ENCODE data around the gene GYG1. TPM values are rescaled to one million over a fixed set of nuclear protein-coding genes. Genes with fewer than 3 reads are reported as not detected.

GYG1 gene
- total RNA-seq, 1 experiment from 2014 or later: 28.0 TPM

GRCh38 chr3:149011676-149012075, 20.3 kb downstream of the GYG1 start:
- Histone ChIP-seq H3K4me3 (ENCODE audit: low read depth, low read length) (no peak overlapping the region), H3K4me1 (no peaks in the 10 kb centered on the region), H3K36me3 (ENCODE audit: control insufficient read depth, insufficient read depth, low read length) (no peaks in the 10 kb centered on the region; the same call in 1 of the 2 replicates), H3K27me3 (replicated peaks; ENCODE audit: control insufficient read depth, insufficient read depth, low read length) (no peaks in the 10 kb centered on the region), H3K9me3 (no peaks in the 10 kb centered on the region)
- peaks cover 7% of the 10 kb centered on the region for H3K4me1 Mint-ChIP-seq (ENCODE audit: low read depth, unreplicated experiment)
- DNase-seq: no peak
- TF ChIP-seq, protein P1, sequence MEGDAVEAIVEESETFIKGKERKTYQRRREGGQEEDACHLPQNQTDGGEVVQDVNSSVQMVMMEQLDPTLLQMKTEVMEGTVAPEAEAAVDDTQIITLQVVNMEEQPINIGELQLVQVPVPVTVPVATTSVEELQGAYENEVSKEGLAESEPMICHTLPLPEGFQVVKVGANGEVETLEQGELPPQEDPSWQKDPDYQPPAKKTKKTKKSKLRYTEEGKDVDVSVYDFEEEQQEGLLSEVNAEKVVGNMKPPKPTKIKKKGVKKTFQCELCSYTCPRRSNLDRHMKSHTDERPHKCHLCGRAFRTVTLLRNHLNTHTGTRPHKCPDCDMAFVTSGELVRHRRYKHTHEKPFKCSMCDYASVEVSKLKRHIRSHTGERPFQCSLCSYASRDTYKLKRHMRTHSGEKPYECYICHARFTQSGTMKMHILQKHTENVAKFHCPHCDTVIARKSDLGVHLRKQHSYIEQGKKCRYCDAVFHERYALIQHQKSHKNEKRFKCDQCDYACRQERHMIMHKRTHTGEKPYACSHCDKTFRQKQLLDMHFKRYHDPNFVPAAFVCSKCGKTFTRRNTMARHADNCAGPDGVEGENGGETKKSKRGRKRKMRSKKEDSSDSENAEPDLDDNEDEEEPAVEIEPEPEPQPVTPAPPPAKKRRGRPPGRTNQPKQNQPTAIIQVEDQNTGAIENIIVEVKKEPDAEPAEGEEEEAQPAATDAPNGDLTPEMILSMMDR (IDR thresholded peaks at IDR 0.05; ENCODE audit: insufficient read depth in 1 of 2, low read depth in 1 of 2, low read length in 1 of 2, severe bottlenecking in 1 of 2, unreplicated experiment in 1 of 2): no peak
- peaks cover 13% of the 10 kb centered on the region for H3K36me3 Mint-ChIP-seq (ENCODE audit: insufficient read depth, unreplicated experiment)
- no TSS peak for BruUV-seq (replicated peaks)
- H3K27ac Mint-ChIP-seq (ENCODE audit: unreplicated experiment): no peak overlapping the region
- POLR2A ChIA-PET: no interaction called here
- H3K4me3 Mint-ChIP-seq (ENCODE audit: unreplicated experiment): no peak overlapping the region
- intact Hi-C loops (cut with micrococcal nuclease; ENCODE audit: unreplicated experiment): no loop called here
- no peaks in the 10 kb centered on the region for H3K27me3 Mint-ChIP-seq (ENCODE audit: insufficient read depth, unreplicated experiment)
- CTCF ChIA-PET: no interaction called here
- H3K9me3 Mint-ChIP-seq (ENCODE audit: unreplicated experiment): no peaks in the 10 kb centered on the region

DNA sequence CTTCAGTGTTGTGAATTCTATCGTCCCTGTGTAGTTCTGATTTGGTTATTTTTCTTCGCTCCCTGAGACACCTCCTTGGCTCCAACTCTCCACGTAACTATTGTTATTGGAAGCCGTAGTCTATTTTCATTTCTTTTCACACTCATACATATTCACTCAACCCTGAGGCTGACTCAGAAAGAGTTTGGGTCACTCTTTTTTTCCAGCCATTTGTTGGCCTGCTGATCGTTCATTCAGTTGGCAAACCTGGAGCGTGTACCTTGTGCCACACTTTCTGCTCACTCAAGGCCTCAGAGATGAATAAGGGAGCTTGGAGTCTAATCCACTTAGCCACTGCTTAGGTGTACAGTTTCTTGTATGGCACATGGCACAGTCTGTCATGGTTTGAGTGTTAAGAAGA, 22.4 kb downstream of the GYG1 start:
- CTCF ChIA-PET: no interaction called here
- H3K27me3 Mint-ChIP-seq (ENCODE audit: insufficient read depth, unreplicated experiment): no peaks in the 10 kb centered on the region
- TF ChIP-seq, protein P1 (IDR thresholded peaks at IDR 0.05; ENCODE audit: insufficient read depth in 1 of 2, low read depth in 1 of 2, low read length in 1 of 2, severe bottlenecking in 1 of 2, unreplicated experiment in 1 of 2): no peak
- Histone ChIP-seq H3K36me3 (ENCODE audit: control insufficient read depth, insufficient read depth, low read length) (no peaks in the 10 kb centered on the region; the same call in 1 of the 2 replicates), H3K4me1 (no peaks in the 10 kb centered on the region), H3K9me3 (no peaks in the 10 kb centered on the region), H3K4me3 (ENCODE audit: low read depth, low read length) (no peak overlapping the region), H3K27me3 (replicated peaks; ENCODE audit: control insufficient read depth, insufficient read depth, low read length) (no peaks in the 10 kb centered on the region)
- POLR2A ChIA-PET: no interaction called here
- intact Hi-C loops (cut with micrococcal nuclease; ENCODE audit: unreplicated experiment): no loop called here
- no peak overlapping the region for H3K27ac Mint-ChIP-seq (ENCODE audit: unreplicated experiment)
- DNase-seq: no peak
- no peak overlapping the region for H3K4me3 Mint-ChIP-seq (ENCODE audit: unreplicated experiment)
- H3K9me3 Mint-ChIP-seq (ENCODE audit: unreplicated experiment): no peaks in the 10 kb centered on the region
- BruUV-seq (replicated peaks): no TSS peak
- H3K4me1 Mint-ChIP-seq (ENCODE audit: low read depth, unreplicated experiment): no peaks in the 10 kb centered on the region
- peaks cover 9% of the 10 kb centered on the region for H3K36me3 Mint-ChIP-seq (ENCODE audit: insufficient read depth, unreplicated experiment)

DNA sequence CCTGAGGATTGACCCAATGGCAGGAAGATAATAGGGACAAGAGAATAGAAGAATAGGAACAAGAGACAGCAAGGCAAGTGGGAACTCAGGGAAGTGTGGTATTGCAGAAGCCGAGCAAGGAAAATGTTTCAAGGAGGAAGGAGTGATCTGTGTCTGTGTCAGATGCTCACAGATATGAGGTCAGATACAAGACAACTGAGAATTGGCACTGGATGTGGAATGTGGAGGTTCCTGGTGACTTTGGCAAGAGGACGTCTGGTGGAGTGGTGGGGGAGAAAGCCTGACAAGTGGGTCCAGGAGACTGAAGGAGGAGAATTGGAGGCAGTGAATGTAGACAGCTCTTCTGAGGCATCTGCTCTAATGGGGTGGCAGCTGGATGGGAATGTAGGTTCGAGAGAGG, 24.1 kb downstream of the GYG1 start:
- Histone ChIP-seq H3K4me1 (no peaks in the 10 kb centered on the region), H3K4me3 (ENCODE audit: low read depth, low read length) (no peak overlapping the region), H3K27me3 (replicated peaks; ENCODE audit: control insufficient read depth, insufficient read depth, low read length) (no peaks in the 10 kb centered on the region), H3K9me3 (no peaks in the 10 kb centered on the region), H3K36me3 (ENCODE audit: control insufficient read depth, insufficient read depth, low read length) (no peaks in the 10 kb centered on the region; the same call in 1 of the 2 replicates)
- no TSS peak for BruUV-seq (replicated peaks)
- POLR2A ChIA-PET: no interaction called here
- H3K36me3 Mint-ChIP-seq (ENCODE audit: insufficient read depth, unreplicated experiment): peaks cover 8% of the 10 kb centered on the region
- intact Hi-C loops (cut with micrococcal nuclease; ENCODE audit: unreplicated experiment): no loop called here
- no peak overlapping the region for H3K27ac Mint-ChIP-seq (ENCODE audit: unreplicated experiment)
- no peaks in the 10 kb centered on the region for H3K9me3 Mint-ChIP-seq (ENCODE audit: unreplicated experiment)
- DNase-seq: no peak
- CTCF ChIA-PET: no interaction called here
- H3K27me3 Mint-ChIP-seq (ENCODE audit: insufficient read depth, unreplicated experiment): no peaks in the 10 kb centered on the region
- TF ChIP-seq, protein P1 (IDR thresholded peaks at IDR 0.05; ENCODE audit: insufficient read depth in 1 of 2, low read depth in 1 of 2, low read length in 1 of 2, severe bottlenecking in 1 of 2, unreplicated experiment in 1 of 2): no peak
- no peaks in the 10 kb centered on the region for H3K4me1 Mint-ChIP-seq (ENCODE audit: low read depth, unreplicated experiment)
- H3K4me3 Mint-ChIP-seq (ENCODE audit: unreplicated experiment): no peak overlapping the region

Measured in Caco-2 (cell line).